Nephron progenitor cell (in vitro differentiated cells): ENCODE results near the gene LARP4B.

ENCODE experiments used
- DNase-seq: peaks from one replicate; pipeline ENCODE4 v3.0.0; 2021
- H3K27ac Mint-ChIP-seq: 2 replicates; pipeline ENCODE4 v1.8.0; 2021; ENCODE audit warnings: mild to moderate bottlenecking, moderate library complexity, mixed read lengths
- H3K27me3 Mint-ChIP-seq: 2 replicates; pipeline ENCODE4 v1.8.0; 2021; ENCODE audit warnings: mild to moderate bottlenecking, low read depth, mixed read lengths; ENCODE audit not compliant: poor library complexity
- H3K36me3 Mint-ChIP-seq: 2 replicates; pipeline ENCODE4 v1.8.0; 2021; ENCODE audit warnings: low read depth, mixed read lengths
- H3K4me1 Mint-ChIP-seq: 2 replicates; pipeline ENCODE4 v1.8.0; 2021; ENCODE audit warnings: mixed read lengths
- H3K4me3 Mint-ChIP-seq: 2 replicates; pipeline ENCODE4 v1.8.0; 2021; ENCODE audit warnings: mild to moderate bottlenecking, moderate library complexity, mixed read lengths
- H3K9me3 Mint-ChIP-seq: 2 replicates; pipeline ENCODE4 v1.8.0; 2021; ENCODE audit warnings: mild to moderate bottlenecking, moderate library complexity, mixed read lengths
- CTCF ChIP-seq: fragments of 200-600 bp; sonication (generic); IDR thresholded peaks from 2 replicates; pipeline ENCODE4 v1.5.0; 2021; ENCODE audit warnings: antibody characterized with exemption

LARP4B gene

GRCh38 chr10:867807-868206 lies 63.7 kb downstream of the LARP4B start:
- H3K4me3 Mint-ChIP-seq, result no peak overlapping the region
- H3K27me3 Mint-ChIP-seq, result no peaks in the 10 kb centered on the region
- TF ChIP-seq CTCF, result no peak
- no peak for DNase-seq
- no peak overlapping the region for H3K27ac Mint-ChIP-seq
- H3K36me3 Mint-ChIP-seq, result peaks cover 69% of the 10 kb centered on the region
- peaks cover 3% of the 10 kb centered on the region for H3K9me3 Mint-ChIP-seq
- no peaks in the 10 kb centered on the region for H3K4me1 Mint-ChIP-seq

- Mint-ChIP-seq H3K27ac (no peak overlapping the region), H3K27me3 (no peaks in the 10 kb centered on the region), H3K9me3 (peaks cover 9% of the 10 kb centered on the region), H3K4me1 (no peaks in the 10 kb centered on the region), H3K36me3 (peaks cover 69% of the 10 kb centered on the region), H3K4me3 (no peak overlapping the region)
- no peak for TF ChIP-seq CTCF
- DNase-seq, result no peak
Measured at GRCh38 chr10:866577-866941, 64.9 kb downstream of the LARP4B start.

- no peak for DNase-seq
- Mint-ChIP-seq H3K9me3 (peaks cover 13% of the 10 kb centered on the region), H3K4me3 (no peak overlapping the region), H3K4me1 (no peaks in the 10 kb centered on the region), H3K36me3 (peaks cover 69% of the 10 kb centered on the region), H3K27ac (peak overlapping the region; percentile 10), H3K27me3 (no peaks in the 10 kb centered on the region)
- no peak for TF ChIP-seq CTCF
Measured at GRCh38 chr10:865924-866576, 65.5 kb downstream of the LARP4B start.

DNA sequence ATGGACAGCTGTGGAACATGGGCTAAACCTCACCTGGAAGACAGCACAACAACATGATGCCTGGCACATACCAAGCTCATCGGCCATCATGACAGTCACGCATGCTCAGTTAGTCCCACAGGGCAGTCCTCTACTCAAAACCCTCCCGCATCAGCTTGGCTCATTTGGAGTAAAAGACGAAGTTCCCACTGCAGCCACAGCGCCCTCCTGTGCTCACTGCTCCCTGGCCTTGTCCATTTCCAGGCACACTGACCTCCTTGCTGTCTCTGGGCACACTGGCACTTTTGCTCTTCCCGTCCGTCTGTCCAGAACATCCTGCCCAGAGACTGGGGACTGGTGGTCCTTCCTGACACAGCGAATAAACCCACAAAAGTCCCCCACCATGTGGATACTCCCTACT lies 66.2 kb downstream of the LARP4B start:
- no peak overlapping the region for H3K4me3 Mint-ChIP-seq

DNA sequence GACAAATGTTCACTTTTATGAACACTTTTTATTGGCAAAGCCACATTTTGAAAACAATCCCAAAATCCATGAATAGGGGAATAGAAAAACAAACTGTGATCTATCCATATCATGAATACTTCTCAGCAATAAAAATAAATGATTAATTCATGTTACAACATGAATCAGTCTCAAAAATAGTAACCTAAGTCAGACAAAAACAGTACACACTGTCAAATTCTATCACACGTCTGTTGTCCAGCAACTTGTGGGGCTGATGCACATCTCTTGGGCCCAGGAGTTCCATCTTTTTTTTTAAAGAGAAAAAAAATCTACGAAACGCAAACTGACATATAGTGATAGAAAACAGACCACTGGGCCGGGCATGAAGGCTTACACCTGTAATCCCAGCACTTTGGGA lies 71.0 kb downstream of the LARP4B start:
- peaks cover 20% of the 10 kb centered on the region for H3K9me3 Mint-ChIP-seq
- peaks cover 96% of the 10 kb centered on the region for H3K36me3 Mint-ChIP-seq

More for the DNA sequence above, 66.2 kb downstream of the LARP4B start:
- Mint-ChIP-seq H3K9me3 (peaks cover 20% of the 10 kb centered on the region), H3K27ac (peak overlapping the region; percentile 10), H3K4me1 (no peaks in the 10 kb centered on the region), H3K36me3 (peaks cover 71% of the 10 kb centered on the region), H3K27me3 (no peaks in the 10 kb centered on the region)
- TF ChIP-seq CTCF, result no peak
- no peak for DNase-seq

More for the DNA sequence above, 71.0 kb downstream of the LARP4B start:
- no peak for TF ChIP-seq CTCF
- no peak for DNase-seq
- peaks cover 21% of the 10 kb centered on the region for H3K4me1 Mint-ChIP-seq
- no peak overlapping the region for H3K27ac Mint-ChIP-seq
- H3K27me3 Mint-ChIP-seq, result no peaks in the 10 kb centered on the region
- no peak overlapping the region for H3K4me3 Mint-ChIP-seq
